A549 (cell line): Measurements from ENCODE around the gene RBP3. TPM values are rescaled to one million over a fixed set of nuclear protein-coding genes. Genes with fewer than 3 reads are reported as not detected.

Experiments
- ATAC-seq, 2 experiments: fragments of 200-7000 bp in 1 of 2; fragments of >200 bp in 1 of 2; cut with Nextera tagmentation in 1 of 2; cut with Tn5 transposase in 1 of 2; 3 replicates each; pipeline versions ENCODE4 v1.8.0 to v1.9.1; 2018 to 2020; ENCODE audit warnings: mild to moderate bottlenecking in 1 of 2, moderate library complexity in 1 of 2
- CTCF ChIA-PET: fragments of 300-600 bp; sonication (Branson Sonifier 250); formaldehyde crosslinking; extraction: SDS; loops from one replicate; lab custom pipeline; 2021; ENCODE audit warnings: antibody characterized with exemption, inconsistent platforms; lab: Yijun Ruan, JAX
- POLR2A ChIA-PET: fragments of 350-600 bp; formaldehyde crosslinking; extraction: SDS; loops from one replicate; lab custom pipeline; 2021; ENCODE audit warnings: antibody characterized with exemption, inconsistent platforms; lab: Yijun Ruan, JAX
- DNase-seq, 2 experiments: peaks; one replicate each; pipeline versions ENCODE4 v3.0.0 to v3.0.0-alpha.2; 2011 to 2016; ENCODE audit warnings: low read depth in 1 of 2, low spot score in 1 of 2
- FAIRE-seq: peaks from 2 replicates; lab custom pipeline; 2011; peaks lifted over from hg19 to GRCh38; lab: Jason Lieb, UNC
- H3K27ac ChIP-seq, 2 experiments: fragments of >200 bp; sonication (Bioruptor Twin); formaldehyde crosslinking; 3 replicates each; pipeline ENCODE4 v1.5.1; 2016 to 2017
- H3K4me1 ChIP-seq: fragments of >200 bp; sonication (Bioruptor Twin); formaldehyde crosslinking; 3 replicates; pipeline ENCODE4 v1.6.1; 2016
- H3K4me2 ChIP-seq: fragments of >200 bp; sonication (Bioruptor Twin); formaldehyde crosslinking; 3 replicates; pipeline ENCODE4 v1.6.1; 2016
- H3K4me3 ChIP-seq: fragments of >200 bp; sonication (Bioruptor Twin); formaldehyde crosslinking; 3 replicates; pipeline ENCODE4 v1.5.1; 2016
- H3K9me3 ChIP-seq: fragments of >200 bp; sonication (Bioruptor Twin); formaldehyde crosslinking; 3 replicates; pipeline ENCODE4 v1.6.1; 2016
- CHD4 ChIP-seq: fragments of 200-600 bp; sonication (generic); IDR thresholded peaks from 2 replicates; pipeline ENCODE4 v1.6.1; 2016; ENCODE audit warnings: antibody characterized with exemption, mild to moderate bottlenecking, borderline replicate concordance
- CTCF ChIP-seq: fragments of >200 bp; sonication (Bioruptor Twin); formaldehyde crosslinking; IDR thresholded peaks from 3 replicates; pipeline ENCODE4 v1.5.1; 2016
- EHF ChIP-seq: fragments of 250-450 bp; sonication (Bioruptor Pico); IDR thresholded peaks from 2 replicates; pipeline ENCODE4 v1.5.0; 2020; ENCODE audit warnings: mild to moderate bottlenecking
- FOSL2 ChIP-seq, 2 experiments: fragments of 450-650 bp in 1 of 2; fragments of >200 bp in 1 of 2; sonication (Bioruptor Twin) in 1 of 2; formaldehyde crosslinking; IDR thresholded peaks; 2 replicates each; pipeline versions ENCODE4 v1.5.0 to v1.6.1; 2016 to 2020; ENCODE audit warnings: mild to moderate bottlenecking in 1 of 2, moderate library complexity in 1 of 2
- HEYL ChIP-seq: fragments of 250-450 bp; sonication (Bioruptor Pico); IDR thresholded peaks from 2 replicates; pipeline ENCODE4 v1.8.0; 2021; ENCODE audit warnings: mild to moderate bottlenecking, moderate library complexity
- JUNB ChIP-seq: fragments of >200 bp; sonication (Bioruptor Twin); formaldehyde crosslinking; IDR thresholded peaks from 2 replicates; pipeline ENCODE4 v1.6.1; 2016
- MAZ ChIP-seq: fragments of 150-350 bp; IDR thresholded peaks from 2 replicates; pipeline ENCODE4 v1.6.1; 2014; ENCODE audit warnings: antibody characterized with exemption, low read depth, low read length, borderline replicate concordance
- NFE2L2 ChIP-seq: fragments of 150-350 bp; conservative IDR thresholded peaks from 2 replicates; pipeline ENCODE4 v1.6.1; 2014; ENCODE audit warnings: low read length
- NR3C1 ChIP-seq: fragments of >200 bp; sonication (Bioruptor Twin); formaldehyde crosslinking; IDR thresholded peaks from 3 replicates; pipeline ENCODE4 v1.6.1; 2017
- RAD21 ChIP-seq, 2 experiments: fragments of >200 bp in 1 of 2; sonication (Bioruptor Twin) in 1 of 2; formaldehyde crosslinking in 1 of 2; IDR thresholded peaks in 1 of 2; conservative IDR thresholded peaks in 1 of 2; 2 replicates in 1 of 2; 3 replicates in 1 of 2; pipeline ENCODE4 v1.6.1; 2012 to 2018; ENCODE audit warnings: inconsistent platforms in 1 of 2
- SMC3 ChIP-seq: fragments of >200 bp; sonication (Bioruptor Twin); formaldehyde crosslinking; IDR thresholded peaks from 3 replicates; pipeline ENCODE4 v1.6.1; 2018; ENCODE audit warnings: inconsistent platforms
- TFCP2L1 ChIP-seq: fragments of 250-450 bp; sonication (Bioruptor Pico); IDR thresholded peaks from 2 replicates; pipeline ENCODE4 v1.5.0; 2021; ENCODE audit warnings: mild to moderate bottlenecking
- TP53 ChIP-seq: fragments of 250-450 bp; sonication (Bioruptor Pico); IDR thresholded peaks from 2 replicates; pipeline ENCODE4 v1.5.0; 2021; ENCODE audit warnings: mild to moderate bottlenecking, moderate library complexity
- ZFP36 ChIP-seq: fragments of 450-650 bp; IDR thresholded peaks from 2 replicates; pipeline ENCODE4 v1.6.1; 2014; ENCODE audit warnings: borderline replicate concordance; ENCODE audit not compliant: partially characterized antibody
- ZSCAN20 ChIP-seq: fragments of 250-450 bp; sonication (Bioruptor Pico); IDR thresholded peaks from 2 replicates; pipeline ENCODE4 v1.8.0; 2022; ENCODE audit warnings: mild to moderate bottlenecking, moderate library complexity
- WGBS: methylation state at CpG from one replicate; pipeline ENCODE4 v1.1.6; 2017; ENCODE audit errors: missing lambda C conversion rate; 5-methylcytosine and 5-hydroxymethylcytosine counted together
- polyA plus RNA-seq, 4 experiments: library from polyadenylated mRNA; depleted of rRNA in 3 of 4; stranded (reverse); fragments of >200 nt; fragmentation: RNase III in 1 of 4; extraction: RNeasy Plus Mini Kit Qiagen cat#74134 plus additional on column Dnase treatment in 1 of 4; gene quantifications; 2 replicates in 3 of 4; 3 replicates in 1 of 4; pipeline ENCODE4 v1.2.3, GENCODE V29; 2011 to 2017
- TF ChIP-seq, protein P1 (sequence below): fragments of 200-600 bp; sonication (generic); IDR thresholded peaks from 2 replicates; pipeline ENCODE4 v1.6.1; 2016; ENCODE audit warnings: antibody characterized with exemption, mild to moderate bottlenecking, moderate library complexity
- TF ChIP-seq, protein P2 (sequence below): IDR thresholded peaks from 2 replicates; pipeline ENCODE4 v1.6.1; 2012; ENCODE audit warnings: low read depth, borderline replicate concordance
- TF ChIP-seq, protein P3 (sequence below): fragments of 150-350 bp; IDR thresholded peaks from 2 replicates; pipeline ENCODE4 v1.6.1; 2014; ENCODE audit warnings: low read depth, mild to moderate bottlenecking, low read length
- TF ChIP-seq, protein P4 (sequence below): IDR thresholded peaks from 2 replicates; pipeline ENCODE4 v1.6.1; 2012

Gene RBP3
- polyA plus RNA-seq, 2 of the 4 experiments (the other 2 are of a cell fraction) = not detected

GRCh38 chr10:47308775-47309174 is 39.4 kb upstream of the RBP3 start (continued):
- TF ChIP-seq, protein P1, sequence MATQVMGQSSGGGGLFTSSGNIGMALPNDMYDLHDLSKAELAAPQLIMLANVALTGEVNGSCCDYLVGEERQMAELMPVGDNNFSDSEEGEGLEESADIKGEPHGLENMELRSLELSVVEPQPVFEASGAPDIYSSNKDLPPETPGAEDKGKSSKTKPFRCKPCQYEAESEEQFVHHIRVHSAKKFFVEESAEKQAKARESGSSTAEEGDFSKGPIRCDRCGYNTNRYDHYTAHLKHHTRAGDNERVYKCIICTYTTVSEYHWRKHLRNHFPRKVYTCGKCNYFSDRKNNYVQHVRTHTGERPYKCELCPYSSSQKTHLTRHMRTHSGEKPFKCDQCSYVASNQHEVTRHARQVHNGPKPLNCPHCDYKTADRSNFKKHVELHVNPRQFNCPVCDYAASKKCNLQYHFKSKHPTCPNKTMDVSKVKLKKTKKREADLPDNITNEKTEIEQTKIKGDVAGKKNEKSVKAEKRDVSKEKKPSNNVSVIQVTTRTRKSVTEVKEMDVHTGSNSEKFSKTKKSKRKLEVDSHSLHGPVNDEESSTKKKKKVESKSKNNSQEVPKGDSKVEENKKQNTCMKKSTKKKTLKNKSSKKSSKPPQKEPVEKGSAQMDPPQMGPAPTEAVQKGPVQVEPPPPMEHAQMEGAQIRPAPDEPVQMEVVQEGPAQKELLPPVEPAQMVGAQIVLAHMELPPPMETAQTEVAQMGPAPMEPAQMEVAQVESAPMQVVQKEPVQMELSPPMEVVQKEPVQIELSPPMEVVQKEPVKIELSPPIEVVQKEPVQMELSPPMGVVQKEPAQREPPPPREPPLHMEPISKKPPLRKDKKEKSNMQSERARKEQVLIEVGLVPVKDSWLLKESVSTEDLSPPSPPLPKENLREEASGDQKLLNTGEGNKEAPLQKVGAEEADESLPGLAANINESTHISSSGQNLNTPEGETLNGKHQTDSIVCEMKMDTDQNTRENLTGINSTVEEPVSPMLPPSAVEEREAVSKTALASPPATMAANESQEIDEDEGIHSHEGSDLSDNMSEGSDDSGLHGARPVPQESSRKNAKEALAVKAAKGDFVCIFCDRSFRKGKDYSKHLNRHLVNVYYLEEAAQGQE = no peak
- TF ChIP-seq ZFP36 (no peak), HEYL (CRISPR knock-in tag) (no peak)

DNA sequence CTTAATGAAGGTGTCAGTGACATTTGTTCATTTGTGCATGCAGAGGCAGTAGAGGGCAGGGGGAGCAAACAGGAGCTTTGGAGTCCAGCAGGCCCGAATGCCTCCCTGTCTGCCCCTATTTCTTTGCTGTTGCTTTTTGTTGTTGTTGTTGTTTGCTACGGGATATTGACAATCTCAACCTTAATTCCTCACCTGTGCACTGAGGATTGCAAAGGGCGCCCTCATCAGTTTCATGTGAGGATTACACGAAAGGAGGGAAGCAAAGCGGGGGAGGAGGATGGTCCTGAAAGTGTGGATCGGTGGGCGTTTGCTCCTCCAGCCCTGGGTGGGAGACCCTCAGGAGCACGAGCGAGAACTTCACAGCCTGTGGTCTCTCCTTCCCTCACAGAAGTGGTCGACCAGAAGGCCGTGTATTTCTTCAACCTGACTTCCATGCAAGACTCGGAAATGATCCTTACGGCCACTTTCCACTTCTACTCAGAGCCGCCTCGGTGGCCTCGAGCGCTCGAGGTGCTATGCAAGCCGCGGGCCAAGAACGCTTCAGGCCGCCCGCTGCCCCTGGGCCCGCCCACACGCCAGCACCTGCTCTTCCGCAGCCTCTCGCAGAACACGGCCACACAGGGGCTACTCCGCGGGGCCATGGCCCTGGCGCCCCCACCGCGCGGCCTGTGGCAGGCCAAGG is 38.6 kb upstream of the RBP3 start:
- DNase-seq = no peak
- no peak for TF ChIP-seq EHF (CRISPR knock-in tag)
- TF ChIP-seq CTCF = peak; percentile 18; the same call in 1 of the 3 replicates
- 0 out of 3 replicates have a peak, but pooled peaks have one; percentile 7 for TF ChIP-seq SMC3
- peak in 1 of 2 experiments; percentile 35; a peak in 2 of 5 replicates for TF ChIP-seq RAD21 (conservative IDR thresholded peaks at IDR 0.05 in 1 of 2, IDR thresholded peaks at IDR 0.05 in 1 of 2)
- Histone ChIP-seq H3K27ac (no peak overlapping the region), H3K4me3 (no peak overlapping the region), H3K4me2 (no peak overlapping the region), H3K9me3 (no peaks in the 10 kb centered on the region), H3K4me1 (no peaks in the 10 kb centered on the region)
- WGBS = 51% methylated on average over 34 of the region's 34 CpGs
- CTCF ChIA-PET = interaction anchor here (1.0 to 8.2 kb wide), 5 partner anchors 14 to 285 kb away, joined by 3 to 213 read pairs (median 68); partner anchors contain the start of gene GDF2
- FAIRE-seq = no peak
- POLR2A ChIA-PET = no interaction called here
- ATAC-seq = no peak

DNA sequence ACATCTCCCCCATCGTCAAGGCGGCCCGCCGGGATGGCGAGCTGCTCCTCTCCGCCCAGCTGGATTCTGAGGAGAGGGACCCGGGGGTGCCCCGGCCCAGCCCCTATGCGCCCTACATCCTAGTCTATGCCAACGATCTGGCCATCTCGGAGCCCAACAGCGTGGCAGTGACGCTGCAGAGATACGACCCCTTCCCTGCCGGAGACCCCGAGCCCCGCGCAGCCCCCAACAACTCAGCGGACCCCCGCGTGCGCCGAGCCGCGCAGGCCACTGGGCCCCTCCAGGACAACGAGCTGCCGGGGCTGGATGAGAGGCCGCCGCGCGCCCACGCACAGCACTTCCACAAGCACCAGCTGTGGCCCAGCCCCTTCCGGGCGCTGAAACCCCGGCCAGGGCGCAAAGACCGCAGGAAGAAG is 38.1 kb upstream of the RBP3 start:
- ChIA-PET CTCF (interaction anchor here (4.0 to 8.2 kb wide), 4 partner anchors 13 to 315 kb away, joined by 55 to 213 read pairs (median 100); partner anchors contain the start of gene GDF2), POLR2A (no interaction called here)
- TF ChIP-seq, protein P2, sequence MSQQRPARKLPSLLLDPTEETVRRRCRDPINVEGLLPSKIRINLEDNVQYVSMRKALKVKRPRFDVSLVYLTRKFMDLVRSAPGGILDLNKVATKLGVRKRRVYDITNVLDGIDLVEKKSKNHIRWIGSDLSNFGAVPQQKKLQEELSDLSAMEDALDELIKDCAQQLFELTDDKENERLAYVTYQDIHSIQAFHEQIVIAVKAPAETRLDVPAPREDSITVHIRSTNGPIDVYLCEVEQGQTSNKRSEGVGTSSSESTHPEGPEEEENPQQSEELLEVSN = no peak
- TF ChIP-seq MAZ = no peak
- ATAC-seq = no peak
- no peak overlapping the region for H3K27ac ChIP-seq
- 88% methylated on average over 15 of the region's 37 CpGs for WGBS
- DNase-seq = no peak
- no peak overlapping the region for H3K4me3 ChIP-seq
- no peak for FAIRE-seq
- no peaks in the 10 kb centered on the region for H3K4me1 ChIP-seq
- no peaks in the 10 kb centered on the region for H3K9me3 ChIP-seq
- H3K4me2 ChIP-seq = no peak overlapping the region

DNA sequence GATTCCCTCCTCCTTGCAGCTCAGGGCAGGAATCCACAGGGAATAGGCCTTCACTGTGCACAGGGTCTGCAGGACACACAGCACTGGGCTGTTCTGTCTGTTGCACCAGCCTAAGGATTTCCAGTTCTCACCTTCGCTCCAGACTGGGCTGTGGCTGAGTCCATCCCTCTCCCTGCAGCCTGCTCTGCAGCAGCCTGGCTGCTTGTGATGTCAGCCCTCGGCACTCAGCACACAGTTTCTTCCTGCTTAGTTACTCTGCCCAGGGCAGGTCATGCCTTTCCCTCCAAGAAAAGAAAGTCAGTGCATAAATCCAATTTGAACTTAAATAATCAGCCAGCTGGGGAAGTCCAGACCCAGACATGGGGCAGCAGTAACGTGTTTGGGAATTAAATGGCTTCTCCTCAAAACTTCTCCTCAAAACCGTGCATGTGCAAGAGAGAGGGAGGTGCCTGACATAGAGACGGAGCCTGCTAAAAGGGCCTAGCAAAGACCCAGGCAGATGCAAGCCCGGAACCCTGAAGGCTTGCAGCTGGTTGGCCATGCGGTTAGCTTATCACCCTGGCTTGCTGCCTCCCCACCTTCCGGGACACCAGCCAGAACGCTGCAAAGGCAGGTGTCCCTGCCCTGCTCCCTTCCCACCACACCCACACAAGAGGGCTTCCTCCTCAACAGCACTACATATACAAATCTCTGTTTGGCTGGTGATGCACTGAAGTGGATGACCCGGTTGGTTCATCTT is 36.8 kb upstream of the RBP3 start:
- Histone ChIP-seq H3K4me1 (no peaks in the 10 kb centered on the region), H3K4me3 (no peak overlapping the region), H3K9me3 (no peaks in the 10 kb centered on the region), H3K27ac (no peak overlapping the region), H3K4me2 (no peak overlapping the region)
- DNase-seq = peak in 1 of 2 experiments; percentile 9
- WGBS = 49% methylated on average over 10 of the region's 10 CpGs
- POLR2A ChIA-PET = interaction anchor here (0.7 kb wide), 1 partner anchor 263 kb away, joined by 4 read pairs; no protein-coding TSS in a partner anchor
- ATAC-seq = peak in 1 of 2 experiments; percentile 15; a peak in 3 of 6 replicates
- CTCF ChIA-PET = interaction anchor here (0.6 to 8.2 kb wide), 48 partner anchors 9 to 1245 kb away, joined by 3 to 213 read pairs (median 4); partner anchors contain the start of genes GDF10 and GDF2
- no peak for FAIRE-seq
- TF ChIP-seq, protein P3, sequence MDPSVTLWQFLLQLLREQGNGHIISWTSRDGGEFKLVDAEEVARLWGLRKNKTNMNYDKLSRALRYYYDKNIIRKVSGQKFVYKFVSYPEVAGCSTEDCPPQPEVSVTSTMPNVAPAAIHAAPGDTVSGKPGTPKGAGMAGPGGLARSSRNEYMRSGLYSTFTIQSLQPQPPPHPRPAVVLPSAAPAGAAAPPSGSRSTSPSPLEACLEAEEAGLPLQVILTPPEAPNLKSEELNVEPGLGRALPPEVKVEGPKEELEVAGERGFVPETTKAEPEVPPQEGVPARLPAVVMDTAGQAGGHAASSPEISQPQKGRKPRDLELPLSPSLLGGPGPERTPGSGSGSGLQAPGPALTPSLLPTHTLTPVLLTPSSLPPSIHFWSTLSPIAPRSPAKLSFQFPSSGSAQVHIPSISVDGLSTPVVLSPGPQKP = no peak
- TF ChIP-seq, protein P2 = no peak
- TF ChIP-seq NR3C1 (no peak), FOSL2 (IDR thresholded peaks at IDR 0.05) (no peak), FOSL2 (CRISPR knock-in tag; IDR thresholded peaks at IDR 0.05) (no peak), TP53 (CRISPR knock-in tag) (no peak), ZSCAN20 (no peak), JUNB (no peak), TFCP2L1 (CRISPR knock-in tag) (no peak), CHD4 (no peak), NFE2L2 (no peak)
- TF ChIP-seq, protein P4, sequence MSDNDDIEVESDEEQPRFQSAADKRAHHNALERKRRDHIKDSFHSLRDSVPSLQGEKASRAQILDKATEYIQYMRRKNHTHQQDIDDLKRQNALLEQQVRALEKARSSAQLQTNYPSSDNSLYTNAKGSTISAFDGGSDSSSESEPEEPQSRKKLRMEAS = no peak
